Measurements from ENCODE around the gene ERI3.

Gene ERI3

GRCh38 chr1:44246806-44247205 is 108.3 kb downstream of the ERI3 start:
- peaks cover 60% of the 10 kb centered on the region for H3K36me3 ChIP-seq (ENCODE audit: insufficient read depth, low read length)
- H3K4me1 ChIP-seq (ENCODE audit: insufficient read depth, low read length) = no peaks in the 10 kb centered on the region
- H3K4me3 ChIP-seq (ENCODE audit: low read depth in 1 of 2, low read length in 2 of 2) = no peak overlapping the region
- no peak for ATAC-seq (ENCODE audit: insufficient read depth, low read depth)
- H3K4me2 ChIP-seq (ENCODE audit: insufficient read depth, low read length) = no peak overlapping the region
- H2AFZ ChIP-seq (ENCODE audit: low read depth, low read length) = no peak overlapping the region
- TF ChIP-seq CTCF (IDR thresholded peaks at IDR 0.05; ENCODE audit: borderline replicate concordance, extremely low read depth, low read length, poor library complexity, severe bottlenecking) = no peak
- TF ChIP-seq EZH2 (IDR thresholded peaks at IDR 0.05; ENCODE audit: borderline replicate concordance, low read depth, low read length, severe bottlenecking) = no peak
- H3K27ac ChIP-seq (ENCODE audit: low read length) = no peak overlapping the region
- H3K27me3 ChIP-seq (ENCODE audit: insufficient read depth, low read length, poor library complexity) = no peaks in the 10 kb centered on the region
- no peak for DNase-seq
- H4K20me1 ChIP-seq (ENCODE audit: insufficient read depth, low read length) = peaks cover 29% of the 10 kb centered on the region
- no peaks in the 10 kb centered on the region for H3K9me3 ChIP-seq (ENCODE audit: insufficient read depth, low read length, severe bottlenecking)
- no peaks in the 10 kb centered on the region for H3K79me2 ChIP-seq (ENCODE audit: insufficient read depth, low read length)
- no peak overlapping the region for H3K9ac ChIP-seq (ENCODE audit: low read depth, low read length)

GRCh38 chr1:44244986-44245385 is 110.1 kb downstream of the ERI3 start:
- TF ChIP-seq CTCF (IDR thresholded peaks at IDR 0.05; ENCODE audit: borderline replicate concordance, extremely low read depth, low read length, poor library complexity, severe bottlenecking) (no peak), EZH2 (IDR thresholded peaks at IDR 0.05; ENCODE audit: borderline replicate concordance, low read depth, low read length, severe bottlenecking) (no peak)
- Histone ChIP-seq H3K9ac (ENCODE audit: low read depth, low read length) (no peak overlapping the region), H2AFZ (ENCODE audit: low read depth, low read length) (no peak overlapping the region), H3K27me3 (ENCODE audit: insufficient read depth, low read length, poor library complexity) (no peaks in the 10 kb centered on the region), H3K4me1 (ENCODE audit: insufficient read depth, low read length) (no peaks in the 10 kb centered on the region), H3K79me2 (ENCODE audit: insufficient read depth, low read length) (no peaks in the 10 kb centered on the region), H4K20me1 (ENCODE audit: insufficient read depth, low read length) (peaks cover 25% of the 10 kb centered on the region), H3K4me3 (ENCODE audit: low read depth in 1 of 2, low read length in 2 of 2) (no peak overlapping the region), H3K27ac (ENCODE audit: low read length) (no peak overlapping the region), H3K9me3 (ENCODE audit: insufficient read depth, low read length, severe bottlenecking) (no peaks in the 10 kb centered on the region), H3K36me3 (ENCODE audit: insufficient read depth, low read length) (peaks cover 56% of the 10 kb centered on the region), H3K4me2 (ENCODE audit: insufficient read depth, low read length) (no peak overlapping the region)
- DNase-seq (no peak), ATAC-seq (ENCODE audit: insufficient read depth, low read depth) (no peak)

DNA sequence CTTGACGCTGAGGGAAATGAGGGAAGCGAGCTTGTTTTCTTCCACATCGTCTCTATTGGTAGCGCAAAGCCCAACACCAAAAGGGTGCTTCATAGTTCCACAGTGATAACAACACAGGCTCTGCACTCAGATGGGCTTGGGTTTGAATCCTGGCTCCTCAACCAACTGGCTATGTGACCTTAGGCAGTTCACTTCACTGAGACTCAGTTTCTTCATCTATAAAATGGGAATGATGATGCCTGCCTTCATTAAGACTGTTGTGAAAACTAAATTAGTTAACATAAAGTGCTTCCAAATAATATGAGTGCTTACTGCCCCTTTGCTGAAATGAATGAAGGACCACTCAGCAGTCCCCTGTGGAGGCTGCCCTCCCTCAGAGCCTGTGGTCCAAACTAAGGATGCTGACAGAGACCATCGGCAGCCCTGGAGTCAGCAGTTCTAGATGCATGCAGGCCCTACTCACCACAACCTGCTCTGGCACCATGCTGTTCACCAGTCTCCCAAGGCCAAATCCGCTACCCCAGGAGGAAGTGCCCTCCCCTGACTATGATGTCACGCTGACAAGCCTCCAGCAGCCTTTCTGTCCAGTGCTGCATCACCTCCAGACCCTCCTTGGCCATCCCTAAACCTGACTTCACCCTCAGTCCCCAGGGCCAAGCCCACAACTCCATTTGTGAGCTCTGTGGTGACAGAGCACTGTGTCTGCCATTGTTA is 111.1 kb downstream of the ERI3 start:
- DNase-seq (no peak), ATAC-seq (ENCODE audit: insufficient read depth, low read depth) (no peak)
- no peak overlapping the region for H3K9ac ChIP-seq (ENCODE audit: low read depth, low read length)
- no peak overlapping the region for H2AFZ ChIP-seq (ENCODE audit: low read depth, low read length)
- TF ChIP-seq CTCF (IDR thresholded peaks at IDR 0.05; ENCODE audit: borderline replicate concordance, extremely low read depth, low read length, poor library complexity, severe bottlenecking) (no peak), EZH2 (IDR thresholded peaks at IDR 0.05; ENCODE audit: borderline replicate concordance, low read depth, low read length, severe bottlenecking) (no peak)
- H3K36me3 ChIP-seq (ENCODE audit: insufficient read depth, low read length) = peaks cover 59% of the 10 kb centered on the region
- no peak overlapping the region for H3K4me3 ChIP-seq (ENCODE audit: low read depth in 1 of 2, low read length in 2 of 2)
- H3K9me3 ChIP-seq (ENCODE audit: insufficient read depth, low read length, severe bottlenecking) = no peaks in the 10 kb centered on the region
- H3K4me2 ChIP-seq (ENCODE audit: insufficient read depth, low read length) = no peak overlapping the region
- no peaks in the 10 kb centered on the region for H3K27me3 ChIP-seq (ENCODE audit: insufficient read depth, low read length, poor library complexity)
- H3K4me1 ChIP-seq (ENCODE audit: insufficient read depth, low read length) = no peaks in the 10 kb centered on the region
- no peak overlapping the region for H3K27ac ChIP-seq (ENCODE audit: low read length)
- H3K79me2 ChIP-seq (ENCODE audit: insufficient read depth, low read length) = no peaks in the 10 kb centered on the region
- H4K20me1 ChIP-seq (ENCODE audit: insufficient read depth, low read length) = peaks cover 19% of the 10 kb centered on the region

Data from DND-41 (cell line).